H9 (cell line): ENCODE results near the gene ROBO2. TPM values are rescaled to one million over a fixed set of nuclear protein-coding genes. Genes with fewer than 3 reads are reported as not detected.

Experiments
- DNase-seq: peaks from one replicate; pipeline ENCODE4 v3.0.0-alpha.2; 2017
- H2AFZ ChIP-seq: one replicate; pipeline ENCODE4 v1.6.1; 2013; ENCODE audit warnings: mild to moderate bottlenecking, low read length, control low read depth, moderate library complexity
- H2AK5ac ChIP-seq: 2 replicates; pipeline ENCODE4 v1.6.1; 2013; ENCODE audit warnings: low read length, control low read depth, mixed read lengths; ENCODE audit not compliant: insufficient read length
- H2BK120ac ChIP-seq: one replicate; pipeline ENCODE4 v1.6.1; 2013; ENCODE audit warnings: low read depth, mild to moderate bottlenecking, low read length, control low read depth, inconsistent platforms; ENCODE audit not compliant: poor library complexity, severe bottlenecking
- H2BK12ac ChIP-seq: 2 replicates; pipeline ENCODE4 v1.6.1; 2013; ENCODE audit warnings: low read length, control low read depth, mixed read lengths, low read depth; ENCODE audit not compliant: insufficient read length
- H2BK15ac ChIP-seq: 2 replicates; pipeline ENCODE4 v1.6.1; 2013; ENCODE audit warnings: low read depth, low read length, control low read depth
- H2BK20ac ChIP-seq: one replicate; pipeline ENCODE4 v1.6.1; 2013; ENCODE audit warnings: low read depth, mild to moderate bottlenecking, low read length, control low read depth, inconsistent platforms; ENCODE audit not compliant: poor library complexity, severe bottlenecking
- H2BK5ac ChIP-seq: 2 replicates; pipeline ENCODE4 v1.6.1; 2013; ENCODE audit warnings: low read length, control low read depth, mixed read lengths; ENCODE audit not compliant: insufficient read length
- H3K14ac ChIP-seq: 2 replicates; pipeline ENCODE4 v1.6.1; 2013; ENCODE audit warnings: low read length, control low read depth; ENCODE audit not compliant: insufficient read depth
- H3K18ac ChIP-seq: 2 replicates; pipeline ENCODE4 v1.6.1; 2013; ENCODE audit warnings: low read depth, mild to moderate bottlenecking, mixed read lengths, low read length, control low read depth; ENCODE audit not compliant: insufficient read length
- H3K23ac ChIP-seq: 2 replicates; pipeline ENCODE4 v1.6.1; 2013; ENCODE audit warnings: low read length, control low read depth, mixed read lengths, low read depth; ENCODE audit not compliant: insufficient read length
- H3K23me2 ChIP-seq: 2 replicates; pipeline ENCODE4 v1.6.1; 2013; ENCODE audit warnings: low read depth, mild to moderate bottlenecking, mixed read lengths, low read length, control low read depth; ENCODE audit not compliant: insufficient read length, poor library complexity, severe bottlenecking
- H3K27ac ChIP-seq: 2 replicates; pipeline ENCODE4 v1.5.1; 2013; ENCODE audit warnings: low read length, control low read depth, mixed read lengths, low read depth; ENCODE audit not compliant: insufficient read length
- H3K27me3 ChIP-seq: 2 replicates; pipeline ENCODE4 v1.6.1; 2013; ENCODE audit warnings: low read length, control low read depth, inconsistent platforms; ENCODE audit not compliant: insufficient read depth
- H3K4ac ChIP-seq: 2 replicates; pipeline ENCODE4 v1.6.1; 2013; ENCODE audit warnings: low read depth, mild to moderate bottlenecking, control low read depth, inconsistent platforms, low read length, moderate library complexity
- H3K4me1 ChIP-seq: 2 replicates; pipeline ENCODE4 v1.6.1; 2013; ENCODE audit warnings: low read length, control low read depth, inconsistent platforms; ENCODE audit not compliant: insufficient read depth
- H3K4me2 ChIP-seq: 2 replicates; pipeline ENCODE4 v1.6.1; 2013; ENCODE audit warnings: low read length, control low read depth, mixed read lengths; ENCODE audit not compliant: insufficient read length, insufficient read depth
- H3K56ac ChIP-seq: 2 replicates; pipeline ENCODE4 v1.6.1; 2013; ENCODE audit warnings: low read depth, mild to moderate bottlenecking, mixed read lengths, low read length, control low read depth; ENCODE audit not compliant: insufficient read length
- H3K79me1 ChIP-seq: 2 replicates; pipeline ENCODE4 v1.6.1; 2013; ENCODE audit warnings: low read depth, mild to moderate bottlenecking, moderate library complexity, low read length, control low read depth, inconsistent platforms; ENCODE audit not compliant: insufficient read depth, poor library complexity, severe bottlenecking
- H3K79me2 ChIP-seq: 2 replicates; pipeline ENCODE4 v1.6.1; 2013; ENCODE audit warnings: low read length, control low read depth, inconsistent platforms; ENCODE audit not compliant: insufficient read depth
- H3K9ac ChIP-seq: 2 replicates; pipeline ENCODE4 v1.6.1; 2013; ENCODE audit warnings: low read length, control low read depth, mixed read lengths; ENCODE audit not compliant: insufficient read length; ENCODE audit errors: extremely low read depth
- H3K9me3 ChIP-seq: one replicate; pipeline ENCODE4 v1.6.1; 2013; ENCODE audit warnings: low read depth, low read length, inconsistent platforms; ENCODE audit not compliant: control insufficient read depth
- H3T11ph ChIP-seq: one replicate; pipeline ENCODE4 v1.6.1; 2013; ENCODE audit warnings: mild to moderate bottlenecking, low read length, control low read depth, inconsistent platforms
- H4K20me1 ChIP-seq: one replicate; pipeline ENCODE4 v1.6.1; 2013; ENCODE audit not compliant: control insufficient read depth, insufficient read length, insufficient read depth
- H4K5ac ChIP-seq: 2 replicates; pipeline ENCODE4 v1.6.1; 2013; ENCODE audit warnings: low read depth, mild to moderate bottlenecking, mixed read lengths, low read length, control low read depth; ENCODE audit not compliant: insufficient read length
- H4K8ac ChIP-seq: replicated peaks from 2 replicates; pipeline ENCODE4 v1.6.1; 2013; ENCODE audit warnings: low read length, control low read depth, mixed read lengths, low read depth; ENCODE audit not compliant: insufficient read length
- H4K91ac ChIP-seq: 2 replicates; pipeline ENCODE4 v1.6.1; 2013; ENCODE audit warnings: low read depth, mild to moderate bottlenecking, moderate library complexity, mixed read lengths, low read length, control low read depth; ENCODE audit not compliant: insufficient read length
- H3K27ac Mint-ChIP-seq, 3 experiments: 2 replicates in 2 of 3; 3 replicates in 1 of 3; pipeline ENCODE4 v1.8.0; 2020 to 2021; ENCODE audit warnings: mixed read lengths in 3 of 3, mild to moderate bottlenecking in 1 of 3, moderate library complexity in 1 of 3
- H3K27me3 Mint-ChIP-seq: 2 replicates; pipeline ENCODE4 v1.8.0; 2021; ENCODE audit warnings: low read depth, mild to moderate bottlenecking, moderate library complexity, mixed read lengths
- H3K36me3 Mint-ChIP-seq, 3 experiments: 2 replicates in 2 of 3; 3 replicates in 1 of 3; pipeline ENCODE4 v1.8.0; 2020 to 2021; ENCODE audit warnings: low read depth in 3 of 3, mixed read lengths in 3 of 3; ENCODE audit not compliant: insufficient read depth in 1 of 3
- H3K4me1 Mint-ChIP-seq, 2 experiments: 2 replicates each; pipeline ENCODE4 v1.8.0; 2020; ENCODE audit warnings: mixed read lengths in 2 of 2
- H3K4me3 Mint-ChIP-seq, 2 experiments: 2 replicates in 1 of 2; 3 replicates in 1 of 2; pipeline ENCODE4 v1.8.0; 2020 to 2021; ENCODE audit warnings: mild to moderate bottlenecking in 2 of 2, mixed read lengths in 2 of 2, moderate library complexity in 1 of 2
- H3K9me3 Mint-ChIP-seq, 2 experiments: 2 replicates in 1 of 2; 3 replicates in 1 of 2; pipeline ENCODE4 v1.8.0; 2020; ENCODE audit warnings: mild to moderate bottlenecking in 2 of 2, mixed read lengths in 2 of 2, moderate library complexity in 1 of 2
- CTCF ChIP-seq: fragments of 200-600 bp; sonication (generic); conservative IDR thresholded peaks from 3 replicates; pipeline ENCODE4 v1.8.0; 2021; ENCODE audit warnings: antibody characterized with exemption, mild to moderate bottlenecking
- WGBS: extraction: QIAGEN DNeasy Blood & Tissue Kit; methylation state at CpG from one replicate; pipeline ENCODE4 v1.1.7; 2013; ENCODE audit warnings: missing lambda C conversion rate, low lambda C conversion rate, mixed read lengths; ENCODE audit not compliant: insufficient read length; ENCODE audit errors: extremely low coverage; 5-methylcytosine and 5-hydroxymethylcytosine counted together
- total RNA-seq: library from RNA; stranded (reverse); gene quantifications from 2 replicates; pipeline ENCODE4 v1.2.1, GENCODE V29; 2021

The ROBO2 gene
- total RNA-seq, 1 experiment from 2014 or later: 2.3 TPM

GRCh38 chr3:77053795-77054194, 13.9 kb downstream of the ROBO2 start:
- H2BK5ac ChIP-seq: no peak overlapping the region
- H2AFZ ChIP-seq: no peak overlapping the region
- WGBS: no CpG with 5 or more reads among the region's 2 CpGs
- no peak overlapping the region for H3K4me3 Mint-ChIP-seq
- no peak overlapping the region for H2AK5ac ChIP-seq
- H2BK12ac ChIP-seq: no peak overlapping the region
- no peaks in the 10 kb centered on the region for H3K9me3 Mint-ChIP-seq
- no peaks in the 10 kb centered on the region for H3K79me2 ChIP-seq
- peaks cover 2% of the 10 kb centered on the region; the same call in 1 of the 2 replicates for H3K4me1 ChIP-seq
- H3K14ac ChIP-seq: no peak overlapping the region
- no peak overlapping the region for H3K27ac ChIP-seq
- no peaks in the 10 kb centered on the region for H3K36me3 Mint-ChIP-seq
- no peak for TF ChIP-seq CTCF
- no peak overlapping the region for H3K56ac ChIP-seq
- no peak overlapping the region for H2BK120ac ChIP-seq
- H3K4me2 ChIP-seq: no peak overlapping the region
- no peaks in the 10 kb centered on the region for H3K9me3 ChIP-seq
- no peak overlapping the region for H2BK15ac ChIP-seq
- no peak overlapping the region for H3K4ac ChIP-seq
- no peak overlapping the region for H4K91ac ChIP-seq
- H3K23ac ChIP-seq: no peak overlapping the region
- no peak overlapping the region for H4K8ac ChIP-seq
- H3K23me2 ChIP-seq: no peaks in the 10 kb centered on the region
- no peak overlapping the region for H3T11ph ChIP-seq
- no peak overlapping the region for H3K18ac ChIP-seq
- no peak for DNase-seq
- no peaks in the 10 kb centered on the region for H3K27me3 Mint-ChIP-seq
- H3K27me3 ChIP-seq: no peaks in the 10 kb centered on the region
- no peaks in the 10 kb centered on the region for H3K79me1 ChIP-seq
- H3K4me1 Mint-ChIP-seq: peaks cover 25 to 28% of the 10 kb centered on the region in 2 experiments
- no peaks in the 10 kb centered on the region for H4K20me1 ChIP-seq
- no peak overlapping the region for H4K5ac ChIP-seq
- peak overlapping the region in 1 of 3 experiments; percentile 45; a peak in 1 of 7 replicates for H3K27ac Mint-ChIP-seq
- H2BK20ac ChIP-seq: no peak overlapping the region
- no peak overlapping the region for H3K9ac ChIP-seq
